KMS-11 (cell line): ENCODE data around the gene MVB12B.

Experiments used
- H2AFZ ChIP-seq: fragments of 200-600 bp; sonication (generic); 2 replicates; pipeline ENCODE4 v1.6.1; 2016; ENCODE audit warnings: antibody characterized with exemption, mixed run types, low read depth
- H3K27ac ChIP-seq: fragments of 200-600 bp; sonication (generic); 2 replicates; pipeline ENCODE4 v1.6.1; 2016; ENCODE audit warnings: mild to moderate bottlenecking, mixed run types
- H3K27me3 ChIP-seq: fragments of 200-600 bp; sonication (generic); 2 replicates; pipeline ENCODE4 v1.6.1; 2017; ENCODE audit warnings: mild to moderate bottlenecking, low read depth, mixed run types, moderate library complexity; ENCODE audit not compliant: insufficient read depth
- H3K36me3 ChIP-seq: fragments of 200-600 bp; sonication (generic); 2 replicates; pipeline ENCODE4 v1.6.1; 2017; ENCODE audit warnings: mild to moderate bottlenecking, mixed run types; ENCODE audit not compliant: insufficient read depth
- H3K4me1 ChIP-seq: fragments of 200-600 bp; sonication (generic); 2 replicates; pipeline ENCODE4 v1.6.1; 2016; ENCODE audit warnings: mild to moderate bottlenecking, low read depth, mixed run types; ENCODE audit not compliant: poor library complexity, severe bottlenecking
- H3K4me2 ChIP-seq: fragments of 200-600 bp; sonication (generic); 2 replicates; pipeline ENCODE4 v1.7.0; 2016; ENCODE audit warnings: mild to moderate bottlenecking, mixed run types
- H3K4me3 ChIP-seq: fragments of 200-600 bp; sonication (generic); IDR thresholded peaks from 2 replicates; pipeline ENCODE4 v1.6.1; 2017; ENCODE audit warnings: low read depth, low read length, mixed read lengths; ENCODE audit not compliant: insufficient read depth
- H3K79me2 ChIP-seq: fragments of 200-600 bp; sonication (generic); 2 replicates; pipeline ENCODE4 v1.6.1; 2016; ENCODE audit warnings: low read depth, mixed run types; ENCODE audit not compliant: insufficient read depth
- H3K9ac ChIP-seq: fragments of 200-600 bp; sonication (generic); 2 replicates; pipeline ENCODE4 v1.6.1; 2016; ENCODE audit warnings: mild to moderate bottlenecking, mixed run types
- H4K20me1 ChIP-seq: fragments of 200-600 bp; sonication (generic); 2 replicates; pipeline ENCODE4 v1.6.1; 2016; ENCODE audit warnings: mild to moderate bottlenecking, mixed run types; ENCODE audit not compliant: insufficient read depth
- TF ChIP-seq, protein P1 (sequence below): fragments of 200-600 bp; sonication (generic); conservative IDR thresholded peaks from 2 replicates; pipeline ENCODE4 v1.6.1; 2017; ENCODE audit warnings: low read depth, mild to moderate bottlenecking, antibody characterized with exemption, low read length, moderate library complexity, mixed read lengths

Gene MVB12B

DNA sequence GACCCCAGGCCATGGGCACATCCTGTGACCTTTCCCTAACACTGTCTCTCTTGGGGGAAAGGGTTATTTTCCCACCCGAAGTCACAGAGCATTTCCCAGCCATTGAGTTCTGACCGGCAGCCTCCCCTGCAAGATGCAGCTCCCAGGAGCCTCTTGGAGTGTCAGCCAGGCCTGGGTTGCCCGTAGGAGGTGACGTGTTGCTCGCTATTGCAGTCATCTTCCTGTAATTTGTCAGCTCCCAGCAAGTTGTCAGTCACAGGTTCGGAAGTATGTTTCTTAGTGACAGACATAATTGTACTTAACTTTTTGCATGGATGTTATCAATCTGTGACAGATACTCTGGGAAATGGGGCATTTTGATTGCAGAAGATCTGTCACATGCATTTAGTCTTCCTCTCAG, 74.5 kb downstream of the MVB12B start:
- Histone ChIP-seq H3K9ac (no peak overlapping the region), H2AFZ (no peak overlapping the region), H3K27me3 (no peaks in the 10 kb centered on the region), H3K36me3 (no peaks in the 10 kb centered on the region), H4K20me1 (no peaks in the 10 kb centered on the region), H3K4me2 (no peak overlapping the region), H3K4me3 (no peak overlapping the region), H3K4me1 (peaks cover 29% of the 10 kb centered on the region), H3K27ac (no peak overlapping the region), H3K79me2 (no peaks in the 10 kb centered on the region)
- TF ChIP-seq, protein P1, sequence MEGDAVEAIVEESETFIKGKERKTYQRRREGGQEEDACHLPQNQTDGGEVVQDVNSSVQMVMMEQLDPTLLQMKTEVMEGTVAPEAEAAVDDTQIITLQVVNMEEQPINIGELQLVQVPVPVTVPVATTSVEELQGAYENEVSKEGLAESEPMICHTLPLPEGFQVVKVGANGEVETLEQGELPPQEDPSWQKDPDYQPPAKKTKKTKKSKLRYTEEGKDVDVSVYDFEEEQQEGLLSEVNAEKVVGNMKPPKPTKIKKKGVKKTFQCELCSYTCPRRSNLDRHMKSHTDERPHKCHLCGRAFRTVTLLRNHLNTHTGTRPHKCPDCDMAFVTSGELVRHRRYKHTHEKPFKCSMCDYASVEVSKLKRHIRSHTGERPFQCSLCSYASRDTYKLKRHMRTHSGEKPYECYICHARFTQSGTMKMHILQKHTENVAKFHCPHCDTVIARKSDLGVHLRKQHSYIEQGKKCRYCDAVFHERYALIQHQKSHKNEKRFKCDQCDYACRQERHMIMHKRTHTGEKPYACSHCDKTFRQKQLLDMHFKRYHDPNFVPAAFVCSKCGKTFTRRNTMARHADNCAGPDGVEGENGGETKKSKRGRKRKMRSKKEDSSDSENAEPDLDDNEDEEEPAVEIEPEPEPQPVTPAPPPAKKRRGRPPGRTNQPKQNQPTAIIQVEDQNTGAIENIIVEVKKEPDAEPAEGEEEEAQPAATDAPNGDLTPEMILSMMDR = no peak

DNA sequence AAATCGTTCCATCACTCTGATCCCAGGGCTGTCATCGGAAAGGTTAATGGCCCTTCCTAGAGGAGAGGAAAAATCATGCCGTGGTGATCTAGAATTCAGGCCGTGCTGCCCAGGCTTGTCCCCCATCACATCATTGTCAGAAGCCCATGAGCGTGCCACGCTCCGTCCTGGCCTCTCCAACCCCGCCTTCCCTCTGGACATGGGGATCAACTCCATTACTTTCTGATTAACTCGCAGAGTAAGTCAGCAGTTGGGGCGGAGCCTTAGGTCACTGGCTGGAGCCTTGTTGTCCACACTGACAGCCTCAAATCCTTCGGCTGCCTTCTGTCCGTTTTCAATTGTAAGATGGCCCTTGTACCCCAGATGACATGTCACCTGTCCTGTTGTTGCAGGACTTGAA, 75.0 kb downstream of the MVB12B start:
- no peaks in the 10 kb centered on the region for H3K79me2 ChIP-seq
- no peak overlapping the region for H2AFZ ChIP-seq
- peaks cover 24% of the 10 kb centered on the region for H3K4me1 ChIP-seq
- TF ChIP-seq, protein P1 = no peak
- H3K4me3 ChIP-seq = no peak overlapping the region
- H4K20me1 ChIP-seq = no peaks in the 10 kb centered on the region
- no peaks in the 10 kb centered on the region for H3K27me3 ChIP-seq
- no peak overlapping the region for H3K27ac ChIP-seq
- no peaks in the 10 kb centered on the region for H3K36me3 ChIP-seq
- H3K9ac ChIP-seq = no peak overlapping the region
- no peak overlapping the region for H3K4me2 ChIP-seq

DNA sequence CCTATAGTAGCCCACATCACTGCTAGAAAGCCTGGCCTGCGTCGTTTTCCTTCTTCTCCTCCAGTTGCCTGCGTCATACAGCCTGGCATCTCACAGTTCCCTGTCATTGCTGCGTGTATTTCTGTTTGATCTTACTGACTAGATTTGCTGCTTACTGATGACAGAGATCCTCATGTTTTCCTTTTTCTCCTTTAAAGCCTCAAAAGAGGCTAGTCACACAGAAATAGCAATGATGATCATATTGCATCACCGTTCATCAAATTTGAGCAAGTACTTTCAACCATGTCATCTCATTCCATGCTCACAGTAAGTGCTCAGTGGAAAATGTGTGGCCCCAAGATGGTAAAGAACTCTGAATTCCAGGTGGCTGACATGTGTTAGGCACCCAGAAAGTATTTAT, 76.8 kb downstream of the MVB12B start:
- TF ChIP-seq, protein P1 = no peak
- no peaks in the 10 kb centered on the region for H3K79me2 ChIP-seq

DNA sequence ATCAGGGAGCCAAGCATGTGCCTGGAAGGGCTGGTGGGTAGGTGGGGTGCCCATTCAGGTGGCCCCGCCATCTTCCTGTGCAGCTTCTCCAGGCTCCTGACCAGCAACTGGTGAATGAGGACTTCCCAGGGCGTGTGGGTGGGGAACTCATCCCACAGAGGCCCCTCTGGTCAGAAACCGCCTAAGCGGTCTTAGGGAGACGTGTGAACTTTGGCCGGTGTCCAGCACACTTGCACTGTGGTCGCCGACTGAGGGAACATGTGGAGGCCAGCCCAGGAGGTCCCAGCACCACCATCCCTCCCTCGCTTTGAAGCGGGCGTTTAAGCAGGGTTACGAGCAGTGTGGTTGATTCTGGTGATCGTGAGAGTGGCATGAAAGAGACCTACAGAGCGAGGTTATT, 77.8 kb downstream of the MVB12B start:
- Histone ChIP-seq H2AFZ (no peak overlapping the region), H3K4me1 (no peaks in the 10 kb centered on the region), H3K27me3 (no peaks in the 10 kb centered on the region), H3K36me3 (no peaks in the 10 kb centered on the region), H3K4me3 (no peak overlapping the region), H3K27ac (no peak overlapping the region), H4K20me1 (no peaks in the 10 kb centered on the region), H3K9ac (no peak overlapping the region), H3K4me2 (no peak overlapping the region), H3K79me2 (no peaks in the 10 kb centered on the region)
- TF ChIP-seq, protein P1 = no peak

More for the DNA sequence above, 76.8 kb downstream of the MVB12B start:
- Histone ChIP-seq H3K4me2 (no peak overlapping the region), H3K36me3 (no peaks in the 10 kb centered on the region), H4K20me1 (no peaks in the 10 kb centered on the region), H3K4me1 (peaks cover 8% of the 10 kb centered on the region), H3K27me3 (no peaks in the 10 kb centered on the region), H3K9ac (no peak overlapping the region), H3K27ac (no peak overlapping the region), H2AFZ (no peak overlapping the region), H3K4me3 (no peak overlapping the region)
